Erythroblast (primary cell): ENCODE measurements around the gene EIF4G1.

ENCODE experiments used
- DNase-seq, 2 experiments: peaks; one replicate each; lab custom pipeline; 2025; lab: John Stamatoyannopoulos, UW
- GATA1 ChIP-seq: IDR thresholded peaks from 2 replicates; pipeline ENCODE4 v1.6.1; 2011; ENCODE audit warnings: low read depth, mild to moderate bottlenecking, control low read depth, low read length, moderate library complexity
- POLR2A ChIP-seq: IDR thresholded peaks from 2 replicates; pipeline ENCODE4 v1.6.1; 2011; ENCODE audit warnings: mild to moderate bottlenecking, low read length

EIF4G1 gene

DNA sequence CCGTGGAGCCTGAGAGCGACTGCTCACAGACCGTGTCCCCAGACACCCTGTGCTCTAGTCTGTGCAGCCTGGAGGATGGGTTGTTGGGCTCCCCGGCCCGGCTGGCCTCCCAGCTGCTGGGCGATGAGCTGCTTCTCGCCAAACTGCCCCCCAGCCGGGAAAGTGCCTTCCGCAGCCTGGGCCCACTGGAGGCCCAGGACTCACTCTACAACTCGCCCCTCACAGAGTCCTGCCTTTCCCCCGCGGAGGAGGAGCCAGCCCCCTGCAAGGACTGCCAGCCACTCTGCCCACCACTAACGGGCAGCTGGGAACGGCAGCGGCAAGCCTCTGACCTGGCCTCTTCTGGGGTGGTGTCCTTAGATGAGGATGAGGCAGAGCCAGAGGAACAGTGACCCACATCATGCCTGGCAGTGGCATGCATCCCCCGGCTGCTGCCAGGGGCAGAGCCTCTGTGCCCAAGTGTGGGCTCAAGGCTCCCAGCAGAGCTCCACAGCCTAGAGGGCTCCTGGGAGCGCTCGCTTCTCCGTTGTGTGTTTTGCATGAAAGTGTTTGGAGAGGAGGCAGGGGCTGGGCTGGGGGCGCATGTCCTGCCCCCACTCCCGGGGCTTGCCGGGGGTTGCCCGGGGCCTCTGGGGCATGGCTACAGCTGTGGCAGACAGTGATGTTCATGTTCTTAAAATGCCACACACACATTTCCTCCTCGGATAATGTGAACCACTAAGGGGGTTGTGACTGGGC lies 30.3 kb downstream of the EIF4G1 start:
- no peak for DNase-seq
- TF ChIP-seq GATA1 (no peak), POLR2A (no peak)

DNA sequence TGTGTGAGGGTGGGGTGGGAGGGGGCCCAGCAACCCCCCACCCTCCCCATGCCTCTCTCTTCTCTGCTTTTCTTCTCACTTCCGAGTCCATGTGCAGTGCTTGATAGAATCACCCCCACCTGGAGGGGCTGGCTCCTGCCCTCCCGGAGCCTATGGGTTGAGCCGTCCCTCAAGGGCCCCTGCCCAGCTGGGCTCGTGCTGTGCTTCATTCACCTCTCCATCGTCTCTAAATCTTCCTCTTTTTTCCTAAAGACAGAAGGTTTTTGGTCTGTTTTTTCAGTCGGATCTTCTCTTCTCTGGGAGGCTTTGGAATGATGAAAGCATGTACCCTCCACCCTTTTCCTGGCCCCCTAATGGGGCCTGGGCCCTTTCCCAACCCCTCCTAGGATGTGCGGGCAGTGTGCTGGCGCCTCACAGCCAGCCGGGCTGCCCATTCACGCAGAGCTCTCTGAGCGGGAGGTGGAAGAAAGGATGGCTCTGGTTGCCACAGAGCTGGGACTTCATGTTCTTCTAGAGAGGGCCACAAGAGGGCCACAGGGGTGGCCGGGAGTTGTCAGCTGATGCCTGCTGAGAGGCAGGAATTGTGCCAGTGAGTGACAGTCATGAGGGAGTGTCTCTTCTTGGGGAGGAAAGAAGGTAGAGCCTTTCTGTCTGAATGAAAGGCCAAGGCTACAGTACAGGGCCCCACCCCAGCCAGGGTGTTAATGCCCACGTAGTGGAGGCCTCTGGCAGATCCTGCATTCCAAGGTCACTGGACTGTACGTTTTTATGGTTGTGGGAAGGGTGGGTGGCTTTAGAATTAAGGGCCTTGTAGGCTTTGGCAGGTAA lies 31.1 kb downstream of the EIF4G1 start:
- no peak for TF ChIP-seq GATA1
- peak; percentile 77 for TF ChIP-seq POLR2A
- DNase-seq: peak; percentile 92 to 93

DNA sequence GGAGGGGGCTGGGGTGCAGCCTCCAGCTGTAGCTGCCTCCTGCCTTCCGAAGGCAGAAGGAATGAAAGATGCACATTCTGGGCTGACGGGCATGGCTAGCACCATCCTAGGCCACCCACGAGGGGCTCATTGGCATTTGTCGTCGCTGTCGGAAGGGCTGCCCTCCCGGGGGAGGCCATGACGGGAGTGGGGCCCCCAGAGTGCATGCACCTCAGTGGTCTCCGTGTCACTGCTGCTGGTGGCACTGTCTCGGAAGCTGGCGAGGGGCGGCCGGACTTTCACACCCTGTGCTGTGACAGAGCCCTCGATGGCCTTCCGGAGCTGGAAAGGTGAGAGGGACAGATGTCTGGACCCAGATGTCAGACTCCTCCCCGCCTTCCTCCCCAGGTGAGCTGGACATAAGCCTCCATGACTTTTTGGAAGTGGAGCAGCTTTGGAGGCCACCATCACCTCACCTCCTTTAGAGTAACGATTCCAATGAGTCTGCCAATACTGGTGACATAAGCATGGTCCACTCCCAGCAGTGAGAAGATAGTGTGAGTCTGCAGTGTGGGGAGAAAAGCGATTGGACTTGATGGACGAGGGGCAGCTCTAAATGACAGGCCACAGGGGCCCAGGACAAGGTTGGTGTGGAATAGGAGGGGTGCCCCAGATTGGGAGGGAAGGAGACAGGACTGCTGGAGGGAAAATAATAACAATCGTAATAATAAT lies 32.2 kb downstream of the EIF4G1 start:
- TF ChIP-seq GATA1 (no peak), POLR2A (peak; percentile 26)

DNA sequence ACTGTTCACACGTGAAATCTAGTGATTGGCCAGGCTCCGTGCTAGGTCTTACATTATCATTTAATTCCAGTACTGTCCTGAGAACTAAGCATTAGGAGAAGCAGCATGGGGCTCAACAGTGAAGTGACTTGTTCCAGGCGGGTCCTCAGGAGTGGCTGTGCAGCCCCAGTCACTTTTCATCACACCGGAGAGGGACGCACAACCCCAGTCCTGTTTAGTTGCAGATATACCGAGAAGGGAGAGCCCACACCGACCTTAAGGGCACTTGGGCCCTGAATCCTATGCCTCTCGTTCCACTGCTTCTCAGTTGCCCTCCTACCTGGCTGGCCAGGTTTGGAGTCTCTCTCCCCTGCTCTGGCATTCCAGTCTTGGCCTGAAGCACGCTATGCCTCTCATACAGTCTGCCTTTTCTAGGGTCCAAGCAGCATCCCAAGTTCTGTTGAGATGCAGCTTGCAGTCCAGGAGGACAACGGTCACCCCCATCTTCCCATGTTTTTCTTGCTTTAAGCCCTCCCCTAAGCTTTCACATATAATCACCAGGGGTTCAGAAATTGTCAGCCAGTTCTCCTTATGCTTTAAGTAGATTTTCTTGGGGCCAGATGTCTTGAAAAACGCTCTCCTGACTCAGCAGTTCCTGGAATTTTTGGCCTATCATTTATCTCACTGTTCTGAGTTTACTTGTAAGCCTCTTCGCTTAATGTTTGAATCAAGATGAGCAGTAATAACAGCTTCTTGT lies 33.1 kb downstream of the EIF4G1 start:
- TF ChIP-seq POLR2A (peak; percentile 64), GATA1 (no peak)
- DNase-seq: peak; percentile 89 to 90

More for the DNA sequence above, 32.2 kb downstream of the EIF4G1 start:
- peak; percentile 72 to 76 for DNase-seq

DNA sequence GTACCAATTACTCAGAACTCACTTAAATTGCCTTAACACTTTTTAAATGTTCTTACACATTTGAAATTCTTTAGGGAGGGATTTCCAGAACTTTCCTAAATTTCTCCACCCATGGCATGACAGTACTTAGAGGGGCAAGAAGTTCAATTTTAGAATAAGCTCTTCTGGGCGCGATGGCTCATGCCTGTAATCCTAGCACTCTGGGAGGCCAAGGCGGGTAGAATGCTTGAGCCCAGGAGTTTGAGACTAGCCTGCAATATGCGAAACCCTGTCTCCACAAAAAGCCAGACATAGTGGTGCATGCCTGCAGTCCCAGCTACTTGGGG lies 33.6 kb downstream of the EIF4G1 start:
- DNase-seq: peak; percentile 69 to 76
- peak; percentile 4 for TF ChIP-seq POLR2A
- TF ChIP-seq GATA1: no peak

DNA sequence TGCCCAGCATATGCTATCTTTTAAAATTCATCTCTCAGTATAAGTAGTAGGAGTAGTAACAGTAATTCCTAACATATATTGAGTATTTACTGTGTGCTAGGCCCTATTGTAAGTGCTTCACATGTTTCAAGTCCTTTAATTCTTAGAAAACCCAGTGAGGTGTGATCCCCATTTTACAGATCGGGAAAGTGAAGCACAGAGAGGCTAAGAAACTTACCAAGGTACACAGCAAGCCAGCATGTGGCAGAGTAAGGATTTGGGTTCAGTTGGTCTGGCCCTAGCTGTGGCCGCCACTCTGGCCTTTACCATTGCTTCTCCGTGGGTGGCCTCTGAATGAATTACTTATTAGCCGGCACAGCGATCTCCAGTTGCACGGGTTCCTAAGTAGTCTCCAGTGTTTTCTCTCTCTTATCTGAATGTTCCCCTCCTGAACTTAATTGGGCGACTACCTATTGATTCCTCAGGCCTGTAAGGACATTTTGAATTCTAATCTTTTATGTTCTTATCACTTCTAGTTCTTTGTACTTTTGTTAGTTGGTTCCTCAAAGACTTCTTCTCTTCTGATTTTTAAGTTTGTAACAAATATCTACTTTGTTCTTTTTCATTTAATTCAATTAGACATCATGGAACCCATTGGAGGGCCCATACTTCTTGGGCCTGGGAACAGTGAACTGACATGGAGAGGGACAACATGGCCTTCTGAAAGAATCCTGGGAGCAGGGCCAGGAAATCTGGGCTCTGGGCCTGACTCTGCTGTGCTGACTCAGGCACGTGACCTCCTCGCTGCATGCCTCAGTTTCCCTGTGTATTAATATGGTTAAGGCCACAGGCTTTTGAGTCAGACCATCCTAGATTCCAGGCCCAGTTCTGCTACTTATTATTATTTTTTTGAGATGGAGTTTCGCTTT lies 35.4 kb downstream of the EIF4G1 start:
- no peak for DNase-seq
- TF ChIP-seq POLR2A (no peak), GATA1 (no peak)

DNA sequence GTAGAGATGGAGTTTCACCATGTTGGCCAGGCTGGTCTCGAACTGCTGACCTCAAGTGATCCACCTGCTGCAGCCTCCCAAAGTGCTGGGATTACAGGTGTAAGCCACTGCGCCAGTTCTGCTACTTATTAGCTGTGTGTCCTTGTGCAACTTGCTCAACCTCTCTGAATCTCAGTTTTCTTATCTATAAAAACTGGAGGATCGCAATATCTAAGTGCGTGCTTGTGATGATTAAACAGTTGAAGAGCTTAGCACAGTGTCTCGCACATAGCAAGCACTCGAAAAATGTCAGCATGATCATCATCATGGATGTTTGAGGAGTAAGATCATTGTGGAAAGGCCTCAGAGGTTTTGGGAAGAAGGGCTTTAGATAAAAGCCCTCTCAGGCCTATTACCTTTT lies 36.2 kb downstream of the EIF4G1 start:
- no peak for DNase-seq
- TF ChIP-seq GATA1: no peak
- TF ChIP-seq POLR2A: no peak

DNA sequence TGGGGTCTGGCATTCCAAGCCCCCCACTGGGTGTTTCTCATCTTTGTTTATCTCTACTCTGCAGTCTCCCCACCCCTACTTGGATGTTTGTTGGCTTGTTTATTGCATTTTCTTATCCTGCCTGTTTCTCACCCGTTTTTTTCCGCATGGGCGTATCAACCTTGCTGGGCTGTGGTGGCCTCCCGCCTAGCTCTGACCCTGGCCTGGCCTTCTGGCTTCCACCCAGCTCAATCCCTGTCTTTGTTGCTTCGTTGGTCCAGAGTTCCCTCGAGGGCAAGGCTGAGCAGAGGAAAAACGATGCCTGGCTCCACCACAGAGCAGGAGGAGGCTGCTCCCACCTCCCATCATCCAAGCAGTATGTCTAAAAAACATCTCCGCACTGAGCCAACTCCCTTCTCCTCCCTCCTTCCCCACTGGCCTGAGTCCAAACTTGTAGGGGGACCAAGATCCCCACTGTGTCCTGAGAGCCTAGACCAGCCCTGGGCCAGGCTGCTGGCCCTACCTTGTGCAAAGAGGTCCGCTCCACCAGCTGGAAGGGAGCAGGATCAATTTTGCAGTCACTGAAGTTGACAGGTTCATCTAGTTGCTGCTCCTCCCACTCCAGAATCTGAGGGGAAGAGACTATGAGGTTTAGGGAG lies 37.2 kb downstream of the EIF4G1 start:
- no peak for TF ChIP-seq GATA1
- no peak for TF ChIP-seq POLR2A
- DNase-seq: peak; percentile 61 to 65

DNA sequence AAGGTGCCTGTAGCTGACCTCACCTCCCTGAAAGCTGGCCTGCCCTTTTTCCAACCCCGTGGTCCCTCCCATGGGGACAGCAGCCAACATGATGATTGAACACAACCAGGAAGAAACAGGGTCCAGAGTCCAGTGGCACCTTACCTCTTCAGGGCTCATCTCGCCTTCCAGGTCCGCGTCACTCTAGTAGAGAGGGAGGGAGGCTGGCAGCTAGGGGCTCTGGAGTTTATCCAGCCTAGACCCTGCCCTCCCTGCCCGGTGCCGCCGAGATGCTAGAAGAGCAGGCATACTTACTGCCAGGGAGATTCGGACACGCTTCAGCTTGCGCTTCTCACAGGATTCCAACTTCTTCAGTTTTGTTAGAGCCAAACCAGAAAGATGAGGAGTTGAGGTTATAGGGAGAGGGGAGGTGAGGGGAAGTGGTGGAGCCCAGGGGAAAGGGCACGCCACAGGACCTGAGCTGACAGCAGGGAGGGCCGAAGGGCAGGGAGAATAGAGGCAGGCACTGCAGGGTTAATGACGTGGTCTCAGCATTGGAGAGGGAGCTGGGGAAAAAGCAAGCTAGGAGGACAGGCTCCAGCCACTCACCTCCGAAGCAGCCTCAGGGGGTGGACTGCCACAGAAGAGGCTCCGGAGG lies 37.9 kb downstream of the EIF4G1 start:
- TF ChIP-seq POLR2A: no peak
- no peak for TF ChIP-seq GATA1
- peak; percentile 32 to 67 for DNase-seq

DNA sequence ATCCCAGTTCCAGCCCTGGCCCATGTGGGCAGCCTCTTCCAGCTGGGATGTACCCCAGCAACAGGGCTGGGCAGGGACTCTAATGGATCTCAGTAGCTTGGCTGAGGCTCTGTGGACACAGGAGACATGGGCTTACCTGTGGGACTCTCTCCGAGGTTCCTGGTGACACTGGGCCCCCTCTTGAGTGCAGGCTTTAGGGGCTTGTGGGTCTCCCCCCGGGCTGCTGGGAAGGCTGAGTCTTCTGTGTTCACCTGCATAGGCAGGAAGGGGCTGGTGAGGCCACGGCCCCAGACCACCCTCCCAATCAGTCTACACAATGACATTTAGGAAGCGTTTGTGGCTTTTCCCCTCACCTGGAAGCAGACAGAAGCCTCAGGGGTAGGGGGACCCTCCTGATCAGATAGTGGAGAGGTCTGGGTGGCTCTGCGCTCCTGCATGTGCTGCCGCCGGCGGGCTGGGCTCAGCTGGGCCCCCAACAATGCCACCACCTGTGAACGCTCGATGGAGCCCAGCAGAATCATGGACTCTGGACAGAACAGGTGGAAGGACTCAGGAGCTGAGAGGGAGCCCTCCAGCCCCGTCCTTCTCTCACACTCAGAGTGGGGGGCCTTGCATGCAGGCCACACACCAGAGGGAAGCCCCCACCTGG lies 38.6 kb downstream of the EIF4G1 start:
- TF ChIP-seq GATA1 (no peak), POLR2A (no peak)
- no peak for DNase-seq

DNA sequence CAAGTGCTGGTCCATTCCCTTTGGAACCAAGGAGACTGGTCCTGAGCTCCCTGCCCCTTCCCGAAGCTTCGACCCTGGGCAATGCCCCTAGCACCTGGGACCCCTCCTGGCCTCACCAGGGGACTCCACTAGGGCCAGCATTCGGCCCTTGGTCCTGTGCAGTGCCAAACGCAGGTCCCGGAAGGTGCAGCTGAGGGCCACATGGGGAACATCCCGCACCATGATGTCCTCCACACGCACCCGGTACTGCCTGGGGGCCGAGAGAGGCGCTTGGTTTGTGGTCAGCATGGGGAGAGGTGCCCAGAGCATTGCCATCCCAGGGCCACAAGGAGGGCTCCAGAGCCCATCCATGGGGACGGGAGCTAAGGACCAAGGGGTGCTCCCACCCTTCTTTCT lies 39.1 kb downstream of the EIF4G1 start:
- no peak for DNase-seq
- TF ChIP-seq GATA1 (no peak), POLR2A (no peak)
